Upper lobe of right lung (tissue), 1 donor: Measurements from ENCODE around the gene THAP12. TPM values are rescaled to one million over a fixed set of nuclear protein-coding genes. Genes with fewer than 3 reads are reported as not detected.
A peak's percentile ranks its signal among the peaks of the same experiment; 100 is the strongest.

Source experiments
- ATAC-seq: fragments of 200-7000 bp; cut with Tn5 transposase; one replicate; pipeline ENCODE4 v1.9.1; 2020; ENCODE audit warnings: mild to moderate bottlenecking, moderate library complexity
- DNase-seq: peaks from one replicate; pipeline ENCODE4 v3.0.0-alpha.2; 2020
- H3K27ac ChIP-seq: fragments of 200-600 bp; one replicate; pipeline ENCODE4 v1.8.0; 2022
- H3K27me3 ChIP-seq: fragments of 200-600 bp; one replicate; pipeline ENCODE4 v1.8.0; 2022; ENCODE audit warnings: mild to moderate bottlenecking
- H3K36me3 ChIP-seq: fragments of 200-600 bp; one replicate; pipeline ENCODE4 v1.8.0; 2022
- H3K4me1 ChIP-seq: fragments of 200-600 bp; one replicate; pipeline ENCODE4 v1.8.0; 2022
- H3K4me3 ChIP-seq: fragments of 200-600 bp; one replicate; pipeline ENCODE4 v1.8.0; 2022; ENCODE audit warnings: mild to moderate bottlenecking
- H3K9me3 ChIP-seq: fragments of 200-600 bp; one replicate; pipeline ENCODE4 v1.8.0; 2022
- intact Hi-C: fragments of 100-400 bp; cut with DNase I; formaldehyde crosslinking; loops from one replicate; pipeline ENCODE4 v1.11.0; 2022
- total RNA-seq: library from RNA; stranded (reverse); fragmentation: NEBNext Ultra II Directional; extraction: Animal tissue kit (Norgen Biotek cat#: 25700); gene quantifications from one replicate; pipeline ENCODE4 v1.2.1, GENCODE V29; 2021
- TF ChIP-seq, protein P1 (sequence below): fragments of 200-600 bp; IDR thresholded peaks from one replicate; pipeline ENCODE4 v1.8.0; 2022; ENCODE audit warnings: antibody characterized with exemption
- donor health status: DM: no; HTN: yes; CAD: no; lungs with severe emphysema.

Gene THAP12
- total RNA-seq, 1 donor from 2014 or later: 36.8 TPM

GRCh38 chr11:76313271-76313670 is 67.7 kb downstream of the THAP12 start:
- intact Hi-C loops: no loop called here

GRCh38 chr11:76310832-76311595 is 69.9 kb downstream of the THAP12 start:
- Histone ChIP-seq H3K4me3 (no peak overlapping the region), H3K27ac (no peak overlapping the region), H3K27me3 (no peaks in the 10 kb centered on the region), H3K36me3 (no peaks in the 10 kb centered on the region), H3K4me1 (peaks cover 4% of the 10 kb centered on the region), H3K9me3 (no peaks in the 10 kb centered on the region)
- ATAC-seq (peak; percentile 7), DNase-seq (no peak)
- intact Hi-C loops: no loop called here
- TF ChIP-seq, protein P1, sequence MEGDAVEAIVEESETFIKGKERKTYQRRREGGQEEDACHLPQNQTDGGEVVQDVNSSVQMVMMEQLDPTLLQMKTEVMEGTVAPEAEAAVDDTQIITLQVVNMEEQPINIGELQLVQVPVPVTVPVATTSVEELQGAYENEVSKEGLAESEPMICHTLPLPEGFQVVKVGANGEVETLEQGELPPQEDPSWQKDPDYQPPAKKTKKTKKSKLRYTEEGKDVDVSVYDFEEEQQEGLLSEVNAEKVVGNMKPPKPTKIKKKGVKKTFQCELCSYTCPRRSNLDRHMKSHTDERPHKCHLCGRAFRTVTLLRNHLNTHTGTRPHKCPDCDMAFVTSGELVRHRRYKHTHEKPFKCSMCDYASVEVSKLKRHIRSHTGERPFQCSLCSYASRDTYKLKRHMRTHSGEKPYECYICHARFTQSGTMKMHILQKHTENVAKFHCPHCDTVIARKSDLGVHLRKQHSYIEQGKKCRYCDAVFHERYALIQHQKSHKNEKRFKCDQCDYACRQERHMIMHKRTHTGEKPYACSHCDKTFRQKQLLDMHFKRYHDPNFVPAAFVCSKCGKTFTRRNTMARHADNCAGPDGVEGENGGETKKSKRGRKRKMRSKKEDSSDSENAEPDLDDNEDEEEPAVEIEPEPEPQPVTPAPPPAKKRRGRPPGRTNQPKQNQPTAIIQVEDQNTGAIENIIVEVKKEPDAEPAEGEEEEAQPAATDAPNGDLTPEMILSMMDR: no peak

More at GRCh38 chr11:76313271-76313670, 67.7 kb downstream of the THAP12 start:
- Histone ChIP-seq H3K9me3 (no peaks in the 10 kb centered on the region), H3K36me3 (no peaks in the 10 kb centered on the region), H3K27me3 (no peaks in the 10 kb centered on the region), H3K4me1 (peaks cover 4% of the 10 kb centered on the region), H3K4me3 (no peak overlapping the region), H3K27ac (no peak overlapping the region)
- TF ChIP-seq, protein P1: no peak
- DNase-seq: no peak
- no peak for ATAC-seq

GRCh38 chr11:76307978-76308747 is 72.8 kb downstream of the THAP12 start:
- no peak for ATAC-seq
- no peak overlapping the region for H3K4me3 ChIP-seq
- peaks cover 4% of the 10 kb centered on the region for H3K4me1 ChIP-seq
- no peaks in the 10 kb centered on the region for H3K36me3 ChIP-seq
- DNase-seq: no peak
- no peak overlapping the region for H3K27ac ChIP-seq
- intact Hi-C loops: no loop called here
- no peaks in the 10 kb centered on the region for H3K9me3 ChIP-seq
- no peaks in the 10 kb centered on the region for H3K27me3 ChIP-seq
- TF ChIP-seq, protein P1: no peak

DNA sequence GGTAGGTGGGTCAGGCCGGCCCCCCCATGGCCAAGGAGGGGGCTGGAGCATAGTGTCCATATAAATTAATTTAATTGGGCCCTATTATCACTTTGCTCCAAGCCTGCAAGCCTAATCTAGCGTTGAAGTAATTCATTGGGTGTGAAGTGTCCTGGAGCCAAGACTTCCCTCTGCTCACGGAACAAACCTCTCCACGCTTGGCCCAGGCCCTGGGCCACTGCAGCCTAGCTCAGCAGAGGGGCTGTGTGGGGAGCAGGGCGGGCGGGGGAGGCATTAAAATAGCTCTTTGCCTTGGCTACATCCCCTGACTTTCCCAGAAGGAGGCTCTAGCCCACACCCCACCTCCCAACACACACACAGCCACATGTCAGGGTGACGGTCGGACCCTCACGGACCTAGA is 73.5 kb downstream of the THAP12 start:
- H3K9me3 ChIP-seq: no peaks in the 10 kb centered on the region
- intact Hi-C loops: no loop called here
- no peak overlapping the region for H3K4me3 ChIP-seq
- ATAC-seq: no peak
- no peaks in the 10 kb centered on the region for H3K36me3 ChIP-seq
- H3K27ac ChIP-seq: no peak overlapping the region
- no peak for DNase-seq
- TF ChIP-seq, protein P1: no peak
- peaks cover 4% of the 10 kb centered on the region for H3K4me1 ChIP-seq
- H3K27me3 ChIP-seq: no peaks in the 10 kb centered on the region

- no peaks in the 10 kb centered on the region for H3K4me1 ChIP-seq
- no peaks in the 10 kb centered on the region for H3K36me3 ChIP-seq
- intact Hi-C loops: no loop called here
- TF ChIP-seq, protein P1: no peak
- no peak overlapping the region for H3K27ac ChIP-seq
- H3K27me3 ChIP-seq: no peaks in the 10 kb centered on the region
- H3K4me3 ChIP-seq: no peak overlapping the region
- DNase-seq (no peak), ATAC-seq (no peak)
- no peaks in the 10 kb centered on the region for H3K9me3 ChIP-seq
Measured at GRCh38 chr11:76303399-76303798, 77.5 kb downstream of the THAP12 start.
